HepG2 (cell line): ENCODE measurements around the gene NT5C. TPM values are rescaled to one million over a fixed set of nuclear protein-coding genes. Genes with fewer than 3 reads are reported as not detected.

Experiments
- CHD2 ChIP-seq: IDR thresholded peaks from 2 replicates; pipeline ENCODE4 v1.6.1; 2011; ENCODE audit warnings: low read depth, low read length, improper control_type of control experiment
- CREBL2 ChIP-seq: sonication (generic); formaldehyde crosslinking; IDR thresholded peaks from 2 replicates; pipeline ENCODE4 v1.8.1; 2023; ENCODE audit warnings: missing genetic modification reagents, mild to moderate bottlenecking, borderline replicate concordance
- DPF2 ChIP-seq: sonication (generic); formaldehyde crosslinking; IDR thresholded peaks from 2 replicates; pipeline ENCODE4 v1.4.0; 2020; ENCODE audit warnings: mild to moderate bottlenecking, low read depth, missing genetic modification reagents, borderline replicate concordance
- IRF2 ChIP-seq: IDR thresholded peaks from 2 replicates; pipeline ENCODE4 v1.6.1; 2018; ENCODE audit warnings: missing genetic modification reagents, missing compliant biosample characterization
- MAF1 ChIP-seq: sonication (generic); formaldehyde crosslinking; IDR thresholded peaks from 2 replicates; pipeline ENCODE4 v1.5.0; 2020; ENCODE audit warnings: missing genetic modification reagents, borderline replicate concordance
- PLRG1 ChIP-seq: fragments of 450-650 bp; conservative IDR thresholded peaks from 2 replicates; pipeline ENCODE4 v1.6.1; 2016
- RAD51 ChIP-seq: fragments of 450-650 bp; IDR thresholded peaks from 2 replicates; pipeline ENCODE4 v1.6.1; 2016; ENCODE audit warnings: borderline replicate concordance
- SNAPC2 ChIP-seq: sonication (generic); formaldehyde crosslinking; IDR thresholded peaks from 2 replicates; pipeline ENCODE4 v1.8.1; 2022; ENCODE audit warnings: mild to moderate bottlenecking, missing genetic modification reagents
- SNAPC4 ChIP-seq: sonication (generic); formaldehyde crosslinking; IDR thresholded peaks from 2 replicates; pipeline ENCODE4 v1.4.0; 2020; ENCODE audit warnings: mild to moderate bottlenecking, missing genetic modification reagents
- SRSF4 ChIP-seq: fragments of 200-400 bp; formaldehyde crosslinking; IDR thresholded peaks from one replicate; pipeline ENCODE4 v1.6.1; 2018; ENCODE audit warnings: mild to moderate bottlenecking, low read depth, low read length, moderate library complexity; ENCODE audit not compliant: poor library complexity, severe bottlenecking
- TBL1XR1 ChIP-seq: fragments of 150-350 bp; IDR thresholded peaks from 2 replicates; pipeline ENCODE4 v1.6.1; 2014; ENCODE audit warnings: borderline replicate concordance, low read length; ENCODE audit not compliant: partially characterized antibody
- TFE3 ChIP-seq: IDR thresholded peaks from 2 replicates; pipeline ENCODE4 v1.6.1; 2016
- TGIF2 ChIP-seq: IDR thresholded peaks from 2 replicates; pipeline ENCODE4 v1.6.1; 2016; ENCODE audit warnings: control low read depth, missing compliant biosample characterization
- ZFP36L2 ChIP-seq: sonication (generic); formaldehyde crosslinking; IDR thresholded peaks from 2 replicates; pipeline ENCODE4 v1.4.0; 2020; ENCODE audit warnings: missing genetic modification reagents
- ZKSCAN1 ChIP-seq: fragments of 150-350 bp; IDR thresholded peaks from 2 replicates; pipeline ENCODE4 v1.6.1; 2014; ENCODE audit warnings: low read length
- ZNF20 ChIP-seq: sonication (generic); formaldehyde crosslinking; IDR thresholded peaks from 2 replicates; pipeline ENCODE4 v1.4.0; 2020; ENCODE audit warnings: mild to moderate bottlenecking, moderate library complexity, missing genetic modification reagents
- ZNF253 ChIP-seq: sonication (generic); formaldehyde crosslinking; IDR thresholded peaks from 2 replicates; pipeline ENCODE4 v1.8.0; 2022; ENCODE audit warnings: mild to moderate bottlenecking, missing genetic modification reagents, borderline replicate concordance
- ZNF276 ChIP-seq: sonication (generic); formaldehyde crosslinking; IDR thresholded peaks from 2 replicates; pipeline ENCODE4 v1.4.0; 2020; ENCODE audit warnings: mild to moderate bottlenecking, low read depth, missing genetic modification reagents
- ZNF615 ChIP-seq: sonication (generic); formaldehyde crosslinking; IDR thresholded peaks from 2 replicates; pipeline ENCODE4 v1.5.0; 2020; ENCODE audit warnings: mild to moderate bottlenecking, missing genetic modification reagents, borderline replicate concordance
- ZNF772 ChIP-seq: sonication (generic); formaldehyde crosslinking; IDR thresholded peaks from 2 replicates; pipeline ENCODE4 v1.5.0; 2020; ENCODE audit warnings: mild to moderate bottlenecking, missing genetic modification reagents
- ZNF850 ChIP-seq: sonication (generic); formaldehyde crosslinking; conservative IDR thresholded peaks from 2 replicates; pipeline ENCODE4 v1.9.0; 2021; ENCODE audit warnings: mild to moderate bottlenecking, missing genetic modification reagents
- polyA plus RNA-seq, 8 experiments: library from polyadenylated mRNA; depleted of rRNA in 3 of 8; stranded (reverse) in 7 of 8; unstranded in 1 of 8; fragments of >200 nt; fragmentation: Illumina TruSeq in 4 of 8; extraction: Trizol in 4 of 8; gene quantifications; 2 replicates each; pipeline versions ENCODE4 v1.2.1 to v1.2.3, GENCODE V29; 2011 to 2016; ENCODE audit warnings: low read depth in 4 of 8, missing spikeins in 1 of 8, mixed read lengths in 1 of 8; ENCODE audit not compliant: insufficient read depth in 1 of 8
- total RNA-seq, 5 experiments: library from RNA; depleted of rRNA; stranded (reverse); fragments of >200 nt; fragmentation: Illumina TruSeq; extraction: Trizol; gene quantifications; 2 replicates each; pipeline ENCODE4 v1.2.3, GENCODE V29; 2016; ENCODE audit warnings: low read depth in 1 of 5

The NT5C gene
- total and polyA plus RNA-seq, 2 of the 13 experiments (the other 11 are each of a cell fraction or from before 2014, with no cell fraction given), result 42.8 to 48.6 TPM

- TF ChIP-seq SNAPC4 (CRISPR knock-in tag), result no peak
- peak; percentile 75 for TF ChIP-seq TFE3 (CRISPR knock-in tag)
- no peak for TF ChIP-seq ZFP36L2
- TF ChIP-seq SNAPC2 (CRISPR knock-in tag), result no peak
- no peak for TF ChIP-seq ZNF253
- TF ChIP-seq MAF1, result no peak
- peak; percentile 61; the same call in 1 of the 2 replicates for TF ChIP-seq IRF2
- no peak for TF ChIP-seq PLRG1
- TF ChIP-seq ZNF772 (CRISPR knock-in tag), result no peak
- no peak for TF ChIP-seq ZNF276 (CRISPR knock-in tag)
- no peak for TF ChIP-seq CREBL2 (CRISPR knock-in tag)
- peak; percentile 40; the same call in 1 of the 2 replicates for TF ChIP-seq TGIF2 (CRISPR knock-in tag)
- TF ChIP-seq DPF2, result peak; percentile 65; the same call in 1 of the 2 replicates
- TF ChIP-seq ZNF850 (CRISPR knock-in tag), result no peak
- TF ChIP-seq ZNF20 (CRISPR knock-in tag), result no peak
- no peak for TF ChIP-seq SRSF4
- TF ChIP-seq ZKSCAN1, result no peak
- TF ChIP-seq RAD51, result no peak
- TF ChIP-seq TBL1XR1, result no peak
- no peak for TF ChIP-seq ZNF615 (CRISPR knock-in tag)
- no peak for TF ChIP-seq CHD2
Observed at GRCh38 chr17:75090871-75091854, 40.4 kb downstream of the NT5C start (continued).
